Activated T-cell treated with anti-CD3 and anti-CD28 coated beads, Interleukin-2, amount 50 U/mL, for 4 hours (primary cell): ENCODE measurements around the gene AK1. TPM values are rescaled to one million over a fixed set of nuclear protein-coding genes. Genes with fewer than 3 reads are reported as not detected.
"Not testable (repeated sequence)": the region's sequence is repeated elsewhere in the genome, so short reads cannot be mapped to it uniquely, and the experiment has no call there.

Experiments used
- ATAC-seq, 2 donors: fragments of 200-7000 bp; cut with Tn5 transposase; one replicate each; pipeline ENCODE4 v1.10.0; 2021
- DNase-seq: peaks from one replicate; pipeline ENCODE4 v3.0.0-alpha.2; 2020
- H3K27me3 Mint-ChIP-seq: one replicate; pipeline ENCODE4 v1.8.0; 2021; ENCODE audit warnings: low read depth, mixed read lengths
- H3K36me3 Mint-ChIP-seq: one replicate; pipeline ENCODE4 v1.8.0; 2022; ENCODE audit warnings: mixed read lengths; ENCODE audit not compliant: insufficient read depth
- H3K4me1 Mint-ChIP-seq: one replicate; pipeline ENCODE4 v1.8.0; 2021; ENCODE audit warnings: low read depth, mixed read lengths
- H3K4me3 Mint-ChIP-seq: one replicate; pipeline ENCODE4 v1.8.0; 2021; ENCODE audit warnings: mild to moderate bottlenecking, moderate library complexity, mixed read lengths
- H3K9me3 Mint-ChIP-seq: one replicate; pipeline ENCODE4 v1.8.0; 2021; ENCODE audit warnings: mixed read lengths
- total RNA-seq, 3 donors: library from RNA; stranded (reverse); gene quantifications; one replicate each; pipeline ENCODE4 v1.2.1, GENCODE V29; 2021

The AK1 gene
- total RNA-seq, 3 donors from 2014 or later: 3.6 to 6.4 (median 5.0) TPM

DNA sequence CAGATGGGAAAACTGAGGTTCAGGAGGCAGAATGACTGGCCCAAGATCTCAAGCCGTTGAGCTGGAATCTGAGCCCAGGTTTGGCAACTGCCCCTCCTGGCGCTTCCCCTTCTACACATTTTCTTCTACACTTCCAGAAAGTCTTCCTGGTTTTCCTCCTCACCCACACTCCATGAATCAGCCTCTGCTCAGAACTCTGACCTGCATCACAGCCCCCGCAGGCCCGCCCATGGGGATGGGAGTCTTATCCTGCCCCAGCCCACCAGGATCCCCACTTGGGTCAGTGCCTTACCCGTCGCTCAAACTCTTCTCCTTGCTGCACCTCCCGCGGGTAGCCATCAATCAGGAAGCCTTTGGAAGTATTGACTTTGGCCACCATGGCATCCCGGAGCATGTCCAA is 5.9 kb downstream of the AK1 start:
- Mint-ChIP-seq H3K4me3 (no peak overlapping the region), H3K9me3 (no peaks in the 10 kb centered on the region), H3K27me3 (no peaks in the 10 kb centered on the region), H3K36me3 (peaks cover 2% of the 10 kb centered on the region), H3K4me1 (no peaks in the 10 kb centered on the region)
- DNase-seq (no peak), ATAC-seq (no peak)

DNA sequence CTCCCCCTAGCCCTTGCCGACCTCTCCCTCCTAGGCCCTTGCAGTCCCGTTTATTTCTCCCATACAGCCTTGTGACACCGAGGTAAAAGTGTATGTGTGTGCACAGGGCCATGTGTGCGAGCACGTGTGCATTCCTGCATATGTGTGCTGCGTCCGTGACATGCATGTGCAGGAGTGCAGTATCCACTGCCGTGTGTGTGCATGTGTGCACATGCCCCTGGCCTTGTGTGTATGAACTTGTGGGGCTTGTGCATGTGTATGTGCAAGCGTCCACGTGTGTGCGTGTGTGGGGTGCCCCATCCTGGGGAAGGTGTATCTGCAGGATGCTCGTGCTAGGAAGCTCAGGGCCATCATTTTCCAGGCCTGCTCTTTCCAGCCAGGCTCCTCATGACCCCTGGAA is 6.6 kb downstream of the AK1 start:
- H3K4me3 Mint-ChIP-seq: no peak overlapping the region
- no peaks in the 10 kb centered on the region for H3K9me3 Mint-ChIP-seq
- H3K36me3 Mint-ChIP-seq: peaks cover 2% of the 10 kb centered on the region
- H3K27me3 Mint-ChIP-seq: no peaks in the 10 kb centered on the region
- no peak for ATAC-seq
- no peak for DNase-seq
- peaks cover 3% of the 10 kb centered on the region for H3K4me1 Mint-ChIP-seq

DNA sequence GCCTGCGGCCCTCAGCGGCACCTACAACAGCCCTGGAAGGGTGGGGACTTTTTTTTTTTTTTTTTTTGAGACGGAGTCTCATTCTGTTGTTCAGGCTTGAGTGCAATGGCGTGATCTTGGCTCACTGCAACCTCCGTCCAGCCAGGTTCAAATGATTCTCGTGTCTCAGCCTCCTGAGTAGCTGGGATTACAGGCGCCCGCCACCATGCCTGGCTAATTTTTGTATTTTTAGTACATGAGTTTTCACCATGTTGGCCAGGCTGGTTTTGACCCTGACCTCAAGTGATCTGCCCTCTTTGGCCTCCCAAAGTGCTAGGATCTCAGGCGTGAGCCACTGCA is 7.4 kb downstream of the AK1 start:
- H3K27me3 Mint-ChIP-seq, DNase-seq, ATAC-seq, H3K4me3 Mint-ChIP-seq, H3K9me3 Mint-ChIP-seq, H3K36me3 Mint-ChIP-seq: not testable (repeated sequence)
- H3K4me1 Mint-ChIP-seq: peaks cover 11% of the 10 kb centered on the region

- Mint-ChIP-seq H3K9me3 (no peaks in the 10 kb centered on the region), H3K4me1 (peaks cover 17% of the 10 kb centered on the region), H3K27me3 (no peaks in the 10 kb centered on the region), H3K4me3 (no peak overlapping the region), H3K36me3 (peaks cover 2% of the 10 kb centered on the region)
- DNase-seq (peak; percentile 77), ATAC-seq (peak; percentile 62 to 67)
These were observed 7.9 kb downstream of the AK1 start for GRCh38 chr9:127869310-127870152.

DNA sequence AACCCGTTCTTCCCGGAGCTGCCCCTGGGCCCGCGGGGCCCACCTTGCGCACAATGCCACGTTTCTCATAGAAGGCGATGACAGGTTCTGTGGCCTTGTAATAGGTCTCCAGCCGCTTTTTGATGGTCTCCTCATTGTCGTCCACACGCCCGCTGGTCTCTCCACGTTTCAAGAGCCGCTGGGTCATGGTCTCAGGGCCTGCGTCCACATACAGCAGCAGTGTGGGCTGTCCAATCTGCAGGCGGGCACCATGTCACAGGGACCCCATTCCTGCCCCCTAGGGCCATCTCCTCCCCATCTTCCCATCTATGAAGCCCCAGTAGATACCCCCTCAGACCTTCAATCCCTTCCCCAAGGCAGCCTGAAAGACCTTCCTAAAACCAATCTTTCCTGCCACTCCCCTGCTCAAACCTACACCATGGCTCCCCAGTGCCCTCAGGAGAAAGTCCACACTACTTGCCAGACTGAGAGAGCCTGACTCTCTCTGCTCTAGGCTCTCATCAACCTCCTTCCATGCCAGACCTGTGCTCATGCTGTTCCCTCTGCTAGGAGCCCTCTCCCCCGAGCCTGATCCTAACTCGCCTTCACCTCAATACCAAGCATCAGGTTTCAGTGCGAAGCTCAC is 9.1 kb downstream of the AK1 start:
- ATAC-seq: no peak

GRCh38 chr9:127867356-127868277 is 9.9 kb downstream of the AK1 start:
- no peak for ATAC-seq
- Mint-ChIP-seq H3K4me3 (no peak overlapping the region), H3K27me3 (no peaks in the 10 kb centered on the region), H3K9me3 (no peaks in the 10 kb centered on the region), H3K4me1 (peaks cover 23% of the 10 kb centered on the region), H3K36me3 (peaks cover 2% of the 10 kb centered on the region)
- DNase-seq: no peak

More for the DNA sequence above, 9.1 kb downstream of the AK1 start:
- Mint-ChIP-seq H3K4me1 (peaks cover 17% of the 10 kb centered on the region), H3K36me3 (peaks cover 2% of the 10 kb centered on the region), H3K9me3 (no peaks in the 10 kb centered on the region), H3K4me3 (no peak overlapping the region), H3K27me3 (no peaks in the 10 kb centered on the region)
- no peak for DNase-seq

- DNase-seq: no peak
- H3K9me3 Mint-ChIP-seq: no peaks in the 10 kb centered on the region
- H3K4me1 Mint-ChIP-seq: peaks cover 34% of the 10 kb centered on the region
- H3K36me3 Mint-ChIP-seq: peaks cover under 1% of the 10 kb centered on the region
- H3K4me3 Mint-ChIP-seq: no peak overlapping the region
- no peaks in the 10 kb centered on the region for H3K27me3 Mint-ChIP-seq
- no peak for ATAC-seq
These were observed 10.9 kb downstream of the AK1 start for GRCh38 chr9:127866535-127866934.

DNA sequence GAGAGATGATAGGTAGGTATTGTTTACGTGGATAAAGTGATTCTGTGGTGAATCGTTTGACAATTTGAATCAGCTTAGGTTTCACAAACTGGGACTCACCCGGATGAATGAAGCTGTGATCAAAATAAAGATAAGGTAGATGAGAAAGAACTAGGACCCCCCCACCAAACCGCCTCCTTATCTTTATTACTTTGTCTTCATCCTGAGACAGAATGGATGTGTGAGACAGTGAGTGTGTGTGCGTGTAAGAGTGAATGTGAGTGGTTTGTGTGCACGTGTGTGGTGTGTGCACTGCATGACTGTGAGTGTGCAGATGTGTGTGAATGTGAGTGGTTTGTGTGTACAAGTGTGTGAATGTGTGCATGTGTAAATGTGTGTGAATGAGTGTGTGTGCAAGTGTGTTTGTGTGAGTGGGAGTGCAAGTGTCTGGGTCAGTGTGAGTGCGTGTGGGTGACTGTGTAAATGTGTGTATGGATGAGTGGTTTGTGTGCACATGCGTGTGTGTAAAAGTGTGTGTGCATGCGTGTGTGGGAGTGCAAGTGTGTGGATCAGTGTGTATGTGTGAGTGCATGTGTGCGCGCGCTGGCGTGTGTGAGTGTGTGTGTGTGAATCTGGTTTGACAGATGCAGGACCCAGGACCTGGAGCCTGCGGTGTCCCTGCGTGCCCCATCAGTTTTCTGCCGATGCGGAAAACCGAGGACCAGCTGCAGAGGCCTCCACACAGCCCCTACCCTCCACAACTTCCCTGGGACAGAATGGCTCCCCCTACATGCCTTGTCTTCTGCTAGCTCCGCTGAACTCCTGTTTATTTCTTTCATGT is 11.6 kb downstream of the AK1 start:
- Mint-ChIP-seq H3K4me1 (peaks cover 41% of the 10 kb centered on the region), H3K4me3 (no peak overlapping the region), H3K27me3 (no peaks in the 10 kb centered on the region), H3K36me3 (no peaks in the 10 kb centered on the region), H3K9me3 (no peaks in the 10 kb centered on the region)
- peak; percentile 74 to 80 for ATAC-seq
- DNase-seq: no peak

- Mint-ChIP-seq H3K9me3 (no peaks in the 10 kb centered on the region), H3K27me3 (no peaks in the 10 kb centered on the region), H3K36me3 (no peaks in the 10 kb centered on the region), H3K4me1 (peaks cover 50% of the 10 kb centered on the region), H3K4me3 (no peak overlapping the region)
- ATAC-seq (no peak), DNase-seq (no peak)
These were observed 14.3 kb downstream of the AK1 start for GRCh38 chr9:127863191-127863621.

- no peaks in the 10 kb centered on the region for H3K9me3 Mint-ChIP-seq
- peaks cover 50% of the 10 kb centered on the region for H3K4me1 Mint-ChIP-seq
- no peak overlapping the region for H3K4me3 Mint-ChIP-seq
- H3K27me3 Mint-ChIP-seq: no peaks in the 10 kb centered on the region
- DNase-seq (no peak), ATAC-seq (peak in 1 of 2 donors; percentile 29)
- no peaks in the 10 kb centered on the region for H3K36me3 Mint-ChIP-seq
These were observed 15.1 kb downstream of the AK1 start for GRCh38 chr9:127862075-127863011.

DNA sequence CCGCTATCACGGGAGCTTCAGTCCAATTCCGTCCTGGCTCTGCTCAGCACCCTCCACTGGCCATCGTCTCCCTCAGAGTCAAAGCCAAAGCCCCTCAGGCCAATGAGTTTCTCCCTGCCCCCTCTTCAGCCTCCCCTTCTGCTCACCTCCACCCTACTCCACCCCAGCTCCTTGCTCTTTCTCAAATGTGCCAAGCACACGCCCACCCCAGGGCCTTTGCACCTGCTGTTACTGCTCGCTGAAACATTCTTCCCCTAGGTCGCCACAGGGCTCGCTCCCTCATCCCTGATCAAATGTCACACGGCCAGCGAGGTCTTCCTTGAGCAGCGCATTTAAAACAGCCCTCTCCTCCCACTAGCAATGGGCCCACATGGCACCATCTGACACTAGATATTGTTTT is 16.7 kb downstream of the AK1 start:
- H3K36me3 Mint-ChIP-seq: no peaks in the 10 kb centered on the region
- H3K27me3 Mint-ChIP-seq: no peaks in the 10 kb centered on the region
- DNase-seq (no peak), ATAC-seq (no peak)
- no peaks in the 10 kb centered on the region for H3K9me3 Mint-ChIP-seq
- no peak overlapping the region for H3K4me3 Mint-ChIP-seq
- peaks cover 49% of the 10 kb centered on the region for H3K4me1 Mint-ChIP-seq

DNA sequence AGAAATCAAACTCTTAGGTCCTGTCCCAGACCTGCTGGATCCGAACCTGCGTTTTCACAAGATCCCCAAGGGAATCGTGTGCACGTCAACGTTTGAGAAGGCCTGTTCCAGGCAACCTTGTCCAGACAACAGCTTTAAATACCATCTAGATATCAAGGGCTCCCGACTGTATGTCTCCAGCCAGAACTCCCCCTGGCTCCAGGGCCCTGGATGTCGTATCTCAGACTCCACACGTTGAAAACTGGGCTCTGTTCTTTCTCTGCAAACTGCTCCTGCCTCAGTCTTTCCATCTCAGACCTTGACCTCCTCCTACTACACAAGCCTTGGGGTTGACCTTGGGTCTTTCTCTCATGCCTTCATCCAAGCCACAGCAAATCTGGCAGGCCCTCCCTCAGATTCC is 17.2 kb downstream of the AK1 start:
- no peaks in the 10 kb centered on the region for H3K27me3 Mint-ChIP-seq
- DNase-seq: no peak
- H3K4me1 Mint-ChIP-seq: peaks cover 47% of the 10 kb centered on the region
- ATAC-seq: no peak
- no peaks in the 10 kb centered on the region for H3K36me3 Mint-ChIP-seq
- no peaks in the 10 kb centered on the region for H3K9me3 Mint-ChIP-seq
- H3K4me3 Mint-ChIP-seq: no peak overlapping the region

GRCh38 chr9:127858041-127858512 is 19.4 kb downstream of the AK1 start:
- H3K4me1 Mint-ChIP-seq: peaks cover 48% of the 10 kb centered on the region
- ATAC-seq (no peak), DNase-seq (no peak)
- no peaks in the 10 kb centered on the region for H3K27me3 Mint-ChIP-seq
- no peak overlapping the region for H3K4me3 Mint-ChIP-seq
- no peaks in the 10 kb centered on the region for H3K9me3 Mint-ChIP-seq
- no peaks in the 10 kb centered on the region for H3K36me3 Mint-ChIP-seq
